Left lung (tissue), 10 donors: Measurements from ENCODE around the gene MCEMP1. TPM values are rescaled to one million over a fixed set of nuclear protein-coding genes. Genes with fewer than 3 reads are reported as not detected.

Experiments
- ATAC-seq: fragments of 200-7000 bp; cut with Tn5 transposase; one replicate; pipeline ENCODE4 v1.9.1; 2020; ENCODE audit warnings: moderate library complexity
- DNase-seq, 4 donors: peaks; one replicate each; pipeline ENCODE4 v3.0.0-alpha.2; 2013 to 2020
- H3K27ac ChIP-seq, 2 donors: fragments of 200-600 bp; sonication (generic) in 1 of 2; one replicate each; pipeline versions ENCODE4 v1.5.0 to v1.8.0; 2020 to 2021
- H3K27me3 ChIP-seq, 2 donors: fragments of 200-600 bp; sonication (generic) in 1 of 2; one replicate each; pipeline versions ENCODE4 v1.5.0 to v1.8.0; 2020 to 2021
- H3K36me3 ChIP-seq, 2 donors: fragments of 200-600 bp; sonication (generic) in 1 of 2; one replicate each; pipeline versions ENCODE4 v1.5.0 to v1.8.0; 2020 to 2021
- H3K4me1 ChIP-seq, 2 donors: fragments of 200-600 bp; one replicate each; pipeline ENCODE4 v1.8.0; 2021
- H3K4me3 ChIP-seq, 2 donors: fragments of 200-600 bp; sonication (generic) in 1 of 2; one replicate each; pipeline versions ENCODE4 v1.5.0 to v1.8.0; 2020 to 2021; ENCODE audit warnings: mild to moderate bottlenecking in 1 of 2
- H3K9me3 ChIP-seq, 2 donors: fragments of 200-600 bp; sonication (generic) in 1 of 2; one replicate each; pipeline versions ENCODE4 v1.5.0 to v1.8.0; 2020 to 2021
- intact Hi-C, 2 donors: fragments of 100-400 bp; cut with DNase I; formaldehyde crosslinking; loops; one replicate each; pipeline versions ENCODE4 v1.11.2 to v1.14.2; 2022
- polyA plus RNA-seq, 6 donors: library from polyadenylated mRNA; unstranded; fragments of 120-200 nt; gene quantifications; one replicate each; pipeline ENCODE4 v1.2.1, GENCODE V29; 2013; ENCODE audit not compliant: insufficient read length in 6 of 6
- total RNA-seq, 2 donors: library from RNA; stranded (reverse); fragmentation: NEBNext Ultra II Directional; extraction: Animal tissue kit (Norgen Biotek cat#: 25700); gene quantifications; one replicate each; pipeline ENCODE4 v1.2.1, GENCODE V29; 2021
- TF ChIP-seq, protein P1 (sequence below), 2 donors: fragments of 200-600 bp; sonication (generic) in 1 of 2; IDR thresholded peaks; one replicate each; pipeline versions ENCODE4 v1.5.0 to v1.8.0; 2021; ENCODE audit warnings: antibody characterized with exemption in 2 of 2
- donor health status: DM: no; HTN: yes; CAD: no.
- donor health status: DM: no; HTN: no; CAD: no.

Gene MCEMP1
- total and polyA plus RNA-seq, 8 donors = 0.32 to 112 (median 0.62) TPM

- no peak for ATAC-seq
- peak overlapping the region in 1 of 2 donors; percentile 98 for H3K27ac ChIP-seq
- peaks cover 0 to 33% of the 10 kb centered on the region in 2 donors for H3K27me3 ChIP-seq
- no peaks in the 10 kb centered on the region for H3K9me3 ChIP-seq
- intact Hi-C loops = no loop called here
- TF ChIP-seq, protein P1, sequence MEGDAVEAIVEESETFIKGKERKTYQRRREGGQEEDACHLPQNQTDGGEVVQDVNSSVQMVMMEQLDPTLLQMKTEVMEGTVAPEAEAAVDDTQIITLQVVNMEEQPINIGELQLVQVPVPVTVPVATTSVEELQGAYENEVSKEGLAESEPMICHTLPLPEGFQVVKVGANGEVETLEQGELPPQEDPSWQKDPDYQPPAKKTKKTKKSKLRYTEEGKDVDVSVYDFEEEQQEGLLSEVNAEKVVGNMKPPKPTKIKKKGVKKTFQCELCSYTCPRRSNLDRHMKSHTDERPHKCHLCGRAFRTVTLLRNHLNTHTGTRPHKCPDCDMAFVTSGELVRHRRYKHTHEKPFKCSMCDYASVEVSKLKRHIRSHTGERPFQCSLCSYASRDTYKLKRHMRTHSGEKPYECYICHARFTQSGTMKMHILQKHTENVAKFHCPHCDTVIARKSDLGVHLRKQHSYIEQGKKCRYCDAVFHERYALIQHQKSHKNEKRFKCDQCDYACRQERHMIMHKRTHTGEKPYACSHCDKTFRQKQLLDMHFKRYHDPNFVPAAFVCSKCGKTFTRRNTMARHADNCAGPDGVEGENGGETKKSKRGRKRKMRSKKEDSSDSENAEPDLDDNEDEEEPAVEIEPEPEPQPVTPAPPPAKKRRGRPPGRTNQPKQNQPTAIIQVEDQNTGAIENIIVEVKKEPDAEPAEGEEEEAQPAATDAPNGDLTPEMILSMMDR (IDR thresholded peaks at IDR 0.05) = peak in 1 of 2 donors; percentile 25
- peak overlapping the region in 1 of 2 donors; percentile 96 for H3K4me3 ChIP-seq
- H3K4me1 ChIP-seq = peaks cover 0 to 44% of the 10 kb centered on the region in 2 donors
- no peak for DNase-seq
- H3K36me3 ChIP-seq = peaks cover 0 to 32% of the 10 kb centered on the region in 2 donors
Measured at GRCh38 chr19:7678971-7679751, 2.3 kb downstream of the MCEMP1 start.

DNA sequence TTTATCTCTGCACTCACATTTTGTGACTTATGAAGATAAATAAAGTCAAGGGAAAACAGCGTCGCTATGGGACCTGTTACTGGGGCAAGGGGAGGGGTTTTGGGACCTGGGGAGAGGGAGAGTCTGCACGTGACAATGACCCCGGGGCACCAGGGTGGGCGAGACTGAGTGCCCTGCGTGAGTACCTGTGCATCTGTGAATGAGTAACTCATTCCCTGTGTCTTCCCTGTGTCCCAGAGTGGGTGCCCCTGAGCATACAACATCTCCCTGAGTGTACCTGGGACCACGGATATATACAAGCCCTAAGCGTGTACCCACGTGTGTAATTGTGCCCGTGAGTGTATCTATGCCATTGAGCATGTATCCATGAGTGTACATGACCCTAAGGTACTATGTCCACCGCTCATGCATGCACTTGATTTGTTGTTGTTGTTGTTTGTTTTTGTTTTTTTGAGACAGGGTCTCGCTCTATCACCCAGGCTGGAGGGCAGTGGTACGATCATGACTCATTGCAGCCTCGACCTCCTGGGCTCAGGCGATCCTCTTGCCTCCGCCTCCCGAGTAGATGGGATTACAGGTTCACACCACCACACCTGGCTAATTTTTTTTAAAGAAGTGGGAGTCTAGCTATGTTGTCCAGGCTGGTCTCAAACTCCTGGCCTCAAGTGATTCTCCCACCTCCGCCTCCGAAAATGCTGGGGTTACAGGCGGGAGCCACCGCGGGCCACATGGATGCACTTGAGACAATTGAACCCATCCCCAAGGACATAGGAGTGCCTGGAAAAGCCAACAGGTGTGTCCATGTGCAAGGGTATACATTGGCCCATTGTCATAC is 3.1 kb downstream of the MCEMP1 start:
- no peak for DNase-seq

DNA sequence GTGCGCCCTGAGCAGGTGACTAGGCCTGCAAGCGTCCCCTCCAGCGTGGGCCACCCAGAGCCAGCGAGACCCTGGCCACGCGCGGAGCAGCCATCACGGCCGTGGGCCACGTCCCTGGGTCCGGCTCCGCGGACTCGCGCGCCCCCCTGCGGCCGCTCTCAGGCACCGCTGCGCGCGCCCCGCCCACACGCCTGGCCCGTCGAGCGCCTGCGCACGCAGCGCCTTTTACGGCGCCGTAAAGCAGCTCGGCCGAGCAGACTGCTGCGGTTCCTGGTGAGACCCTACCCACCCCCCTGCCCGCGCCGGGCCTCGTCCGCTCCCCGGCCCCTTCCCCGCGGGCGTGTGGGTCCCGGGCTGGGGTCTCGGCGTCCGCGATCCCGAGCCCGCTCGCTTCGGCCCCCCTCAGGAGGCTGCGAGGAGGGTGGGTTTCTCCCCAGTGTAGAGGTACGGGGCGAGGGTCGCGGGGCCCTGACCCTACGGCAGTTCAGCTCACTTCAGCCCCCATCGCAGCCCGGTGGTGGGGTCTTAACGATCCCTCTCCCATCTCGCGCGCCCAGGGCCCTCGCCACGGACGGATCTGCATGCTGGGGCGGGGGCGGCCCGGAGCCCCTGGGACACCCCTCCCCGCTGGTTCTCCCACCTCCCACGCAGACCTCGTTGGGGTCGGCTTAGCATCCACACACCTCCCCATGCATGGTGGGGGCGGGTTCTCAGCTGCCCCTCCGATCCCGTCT is 3.9 kb downstream of the MCEMP1 start, which contains the start of gene TRAPPC5:
Gene TRAPPC5 (plus strand): TSS at position 228 of the 734 bp plus-strand sequence. CDS start 1,421 bp downstream, outside the sequence.
- Histone ChIP-seq H3K4me1 (peaks cover 0 to 31% of the 10 kb centered on the region in 2 donors), H3K27ac (peak within 1 kb of the TSS; percentile 65 to 98), H3K9me3 (no peaks in the 10 kb centered on the region), H3K27me3 (peaks cover 0 to 33% of the 10 kb centered on the region in 2 donors), H3K36me3 (peaks cover 0 to 44% of the 10 kb centered on the region in 2 donors), H3K4me3 (peak within 1 kb of the TSS; percentile 85 to 96)
- peak; percentile 94 for ATAC-seq
- intact Hi-C loops = loop anchor here in 1 of 2 donors (10.0 kb wide), 1 partner anchor 114 kb away; no protein-coding TSS in a partner anchor
- DNase-seq = peak; percentile 84 to 98 (median 91)
- TF ChIP-seq, protein P1 (IDR thresholded peaks at IDR 0.05) = peak; percentile 97 to 100

More for the DNA sequence above, 3.1 kb downstream of the MCEMP1 start:
- H3K36me3 ChIP-seq = peaks cover 0 to 41% of the 10 kb centered on the region in 2 donors
- no peak for ATAC-seq
- peak overlapping the region; percentile 65 to 98 for H3K27ac ChIP-seq
- no peaks in the 10 kb centered on the region for H3K9me3 ChIP-seq
- intact Hi-C loops = loop anchor here in 1 of 2 donors (10.0 kb wide), 1 partner anchor 115 kb away; no protein-coding TSS in a partner anchor
- TF ChIP-seq, protein P1 (IDR thresholded peaks at IDR 0.05) = no peak
- peaks cover 0 to 39% of the 10 kb centered on the region in 2 donors for H3K4me1 ChIP-seq
- peak overlapping the region; percentile 85 to 96 for H3K4me3 ChIP-seq
- H3K27me3 ChIP-seq = peaks cover 0 to 33% of the 10 kb centered on the region in 2 donors

GRCh38 chr19:7681340-7682174 is 4.7 kb downstream of the MCEMP1 start:
- TF ChIP-seq, protein P1 (IDR thresholded peaks at IDR 0.05) = peak; percentile 13 to 44
- ATAC-seq = peak; percentile 78
- intact Hi-C loops = loop anchor here in 1 of 2 donors (10.0 kb wide), 1 partner anchor 113 kb away; no protein-coding TSS in a partner anchor

More at GRCh38 chr19:7681340-7682174, 4.7 kb downstream of the MCEMP1 start:
- Histone ChIP-seq H3K9me3 (no peaks in the 10 kb centered on the region), H3K27ac (peak overlapping the region; percentile 65 to 98), H3K4me1 (peaks cover 0 to 30% of the 10 kb centered on the region in 2 donors), H3K27me3 (peaks cover 0 to 28% of the 10 kb centered on the region in 2 donors), H3K4me3 (peak overlapping the region; percentile 85 to 96), H3K36me3 (peaks cover 0 to 44% of the 10 kb centered on the region in 2 donors)
- peak; percentile 68 to 93 (median 88) for DNase-seq
